Hepatocyte (in vitro differentiated cells): ENCODE data around the gene POLR3H.
A peak's percentile ranks its signal among the peaks of the same experiment; 100 is the strongest.

ENCODE experiments used
- CTCF ChIP-seq: fragments of 200-600 bp; sonication (generic); IDR thresholded peaks from 2 replicates; pipeline ENCODE4 v1.5.1; 2016; ENCODE audit warnings: antibody characterized with exemption, mild to moderate bottlenecking; ENCODE audit not compliant: poor library complexity
- EZH2phosphoT487 ChIP-seq: fragments of 200-600 bp; sonication (generic); IDR thresholded peaks from one replicate; pipeline ENCODE4 v1.6.1; 2018; ENCODE audit warnings: antibody characterized with exemption, mild to moderate bottlenecking, low read depth, moderate library complexity; ENCODE audit not compliant: unreplicated experiment, severe bottlenecking

- peak; percentile 77 for TF ChIP-seq CTCF
- no peak for TF ChIP-seq EZH2phosphoT487
Measured at GRCh38 chr22:41543854-41544670, at the start of gene POLR3H.
